CD4-positive, alpha-beta T cell (primary cell): ENCODE results near the gene MALAT1. TPM values are rescaled to one million over a fixed set of nuclear protein-coding genes. Genes with fewer than 3 reads are reported as not detected.
"Not testable (repeated sequence)": the region's sequence is repeated elsewhere in the genome, so short reads cannot be mapped to it uniquely, and the experiment has no call there.

Experiments
- ATAC-seq: fragments of 200-7000 bp; cut with Tn5 transposase; one replicate; pipeline ENCODE4 v1.10.0; 2022; ENCODE audit warnings: mild to moderate bottlenecking; ENCODE audit not compliant: poor library complexity
- CTCF ChIA-PET: fragments of 350-600 bp; sonication (Branson Sonifier 250); formaldehyde crosslinking; loops from one replicate; lab custom pipeline; 2021; ENCODE audit warnings: antibody characterized with exemption, inconsistent platforms; lab: Charles Lee
- POLR2A ChIA-PET: fragments of 350-600 bp; sonication (Branson Sonifier 250); formaldehyde crosslinking; loops from one replicate; lab custom pipeline; 2021; ENCODE audit warnings: antibody characterized with exemption, inconsistent platforms; lab: Charles Lee
- DNase-seq, 14 experiments: peaks; one replicate each; pipeline ENCODE4 v3.0.0-alpha.2; 2013 to 2020; ENCODE audit warnings: mixed read lengths in 2 of 14
- H3K27ac ChIP-seq, 2 donors: one replicate each; pipeline versions ENCODE4 v1.5.1 to v1.7.0; 2013; ENCODE audit warnings: low read length in 2 of 2, low read depth in 1 of 2, mild to moderate bottlenecking in 1 of 2
- H3K27me3 ChIP-seq, 2 experiments: 1 replicate in 1 of 2; 2 replicates in 1 of 2; pipeline versions ENCODE4 v1.6.1 to v1.7.0; 2013; ENCODE audit warnings: low read length in 2 of 2, control low read depth in 1 of 2, mild to moderate bottlenecking in 1 of 2, moderate library complexity in 1 of 2; ENCODE audit not compliant: insufficient read depth in 2 of 2, control insufficient read depth in 1 of 2
- H3K36me3 ChIP-seq: one replicate; pipeline ENCODE4 v1.6.1; 2013; ENCODE audit warnings: low read length, control low read depth; ENCODE audit not compliant: insufficient read depth
- H3K4me1 ChIP-seq: one replicate; pipeline ENCODE4 v1.6.1; 2013; ENCODE audit warnings: low read length, control low read depth; ENCODE audit not compliant: insufficient read depth
- H3K4me3 ChIP-seq: one replicate; pipeline ENCODE4 v1.5.1; 2013; ENCODE audit warnings: mild to moderate bottlenecking, low read length, moderate library complexity
- H3K9me3 ChIP-seq, 2 experiments: 1 replicate in 1 of 2; 2 replicates in 1 of 2; pipeline versions ENCODE4 v1.6.1 to v1.7.0; 2013; ENCODE audit warnings: low read length in 2 of 2, mild to moderate bottlenecking in 2 of 2, control low read depth in 1 of 2, moderate library complexity in 1 of 2; ENCODE audit not compliant: control insufficient read depth in 1 of 2, insufficient read depth in 1 of 2
- H3K27ac Mint-ChIP-seq: one replicate; pipeline ENCODE4 v1.8.0; 2020; ENCODE audit warnings: mixed read lengths
- H3K27me3 Mint-ChIP-seq: one replicate; pipeline ENCODE4 v1.8.0; 2021; ENCODE audit warnings: mixed read lengths
- H3K36me3 Mint-ChIP-seq: one replicate; pipeline ENCODE4 v1.8.0; 2021; ENCODE audit warnings: low read depth, mixed read lengths
- H3K4me1 Mint-ChIP-seq: one replicate; pipeline ENCODE4 v1.8.0; 2021; ENCODE audit warnings: low read depth, mixed read lengths
- H3K4me3 Mint-ChIP-seq: one replicate; pipeline ENCODE4 v1.8.0; 2020; ENCODE audit warnings: mild to moderate bottlenecking, mixed read lengths
- H3K9me3 Mint-ChIP-seq: one replicate; pipeline ENCODE4 v1.8.0; 2020; ENCODE audit warnings: mixed read lengths
- CTCF ChIP-seq: fragments of 200-600 bp; IDR thresholded peaks from one replicate; pipeline ENCODE4 v1.8.0; 2022; ENCODE audit warnings: antibody characterized with exemption, mild to moderate bottlenecking
- intact Hi-C, 2 experiments: fragments of 100-400 bp; cut with DNase I in 1 of 2; cut with micrococcal nuclease in 1 of 2; formaldehyde crosslinking; loops; one replicate each; pipeline versions ENCODE4 v1.15.1 to v1.9.0; 2023 to 2025; cut with DNase I, micrococcal nuclease
- total RNA-seq, 174 experiments: library from RNA in 2 of 174; stranded (reverse) in 2 of 174; gene quantifications; one replicate each; pipeline ENCODE4 v1.2.3 and lab custom pipeline; 2021 to 2026

Gene MALAT1
- total RNA-seq, 2 experiments from 2014 or later: 31,509 to 32,316 TPM

DNA sequence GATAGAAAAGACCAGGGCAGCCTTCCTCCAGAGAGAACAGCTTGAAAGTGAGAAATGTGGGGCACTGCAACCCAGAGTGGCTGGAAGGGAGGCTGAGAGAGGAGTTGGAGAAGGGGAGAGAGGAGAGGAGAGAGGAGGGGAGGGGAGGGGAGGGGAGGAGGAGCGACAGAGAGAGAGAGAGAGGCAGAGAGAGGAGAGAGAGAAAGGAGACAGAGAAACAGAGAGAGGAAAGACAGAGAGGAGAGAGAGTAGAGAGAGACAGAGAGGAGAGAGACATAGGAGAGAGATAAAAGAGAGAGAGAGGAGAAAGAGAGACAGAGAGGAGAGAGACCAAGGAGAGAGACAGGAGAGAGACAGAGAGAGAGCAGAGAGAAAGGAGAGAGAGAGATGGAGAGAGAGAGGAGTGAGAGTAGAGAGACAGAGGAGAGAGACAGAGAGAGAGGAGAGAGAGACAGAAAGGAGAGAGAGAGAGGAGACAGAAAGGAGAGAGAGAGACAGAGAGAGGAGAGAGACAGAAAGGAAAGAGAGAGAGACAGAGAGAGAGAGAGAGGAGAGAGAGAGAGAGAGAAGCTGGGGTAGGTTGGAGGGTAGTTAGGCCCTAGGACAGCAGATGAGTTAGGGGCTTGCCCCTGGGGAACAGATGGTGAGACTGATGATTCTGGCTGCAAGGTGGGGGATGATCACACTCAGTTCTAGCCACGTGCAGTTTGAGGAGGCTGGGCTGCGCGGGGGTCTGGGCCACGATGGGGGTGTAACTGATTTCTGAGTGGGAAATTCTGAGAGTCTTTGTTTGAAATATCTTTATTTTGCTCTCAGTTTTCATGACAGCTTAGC, 17.5 kb downstream of the MALAT1 start:
- Mint-ChIP-seq H3K9me3 (no peaks in the 10 kb centered on the region), H3K4me1 (peaks cover 11% of the 10 kb centered on the region), H3K27ac (peak overlapping the region; percentile 49), H3K36me3 (no peaks in the 10 kb centered on the region), H3K27me3 (no peaks in the 10 kb centered on the region), H3K4me3 (no peak overlapping the region)
- DNase-seq (no peak), ATAC-seq (peak; percentile 24)
- POLR2A ChIA-PET: interaction anchor here (0.7 to 3.6 kb wide), 2 partner anchors 12 to 18 kb away, joined by 3 to 18 read pairs; partner anchors contain the start of gene MALAT1
- Histone ChIP-seq H3K36me3 (no peaks in the 10 kb centered on the region), H3K4me3 (no peak overlapping the region), H3K27ac (no peak overlapping the region), H3K9me3 (no peaks in the 10 kb centered on the region), H3K27me3 (no peaks in the 10 kb centered on the region), H3K4me1 (peaks cover 5% of the 10 kb centered on the region)
- TF ChIP-seq CTCF: no peak
- intact Hi-C loops: loop anchor here in 1 of 2 experiments (10.0 kb wide), 1 partner anchor 292 kb away; no protein-coding TSS in a partner anchor
- CTCF ChIA-PET: no interaction called here

DNA sequence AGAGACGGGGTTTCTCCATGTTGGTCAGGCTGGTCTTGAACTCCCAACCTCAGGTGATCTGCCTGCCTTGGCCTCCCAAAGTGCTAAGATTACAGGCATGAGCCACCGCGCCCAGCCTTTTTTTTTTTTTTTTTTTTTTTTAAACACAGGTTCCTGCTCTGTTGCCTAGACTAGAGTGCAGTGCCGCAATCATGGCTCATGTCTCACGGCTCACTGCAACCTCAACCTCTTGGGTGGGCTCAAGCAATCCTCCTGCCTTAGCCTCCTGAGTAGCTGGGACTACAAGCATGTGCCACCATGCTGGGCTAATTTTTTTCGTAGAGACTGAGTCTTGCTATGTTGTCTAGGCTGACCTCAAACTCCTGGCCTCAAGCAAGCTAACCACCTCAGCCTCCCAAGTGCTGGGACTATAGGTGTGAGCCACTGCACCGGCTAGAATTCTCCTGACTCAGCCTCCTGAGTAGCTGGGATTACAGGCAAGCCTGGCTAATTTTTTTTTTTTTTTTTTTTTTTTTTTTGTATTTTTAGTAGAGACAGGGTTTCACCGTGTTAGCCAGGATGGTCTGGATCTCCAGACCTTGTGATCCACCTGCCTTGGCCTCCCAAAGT, 20.2 kb downstream of the MALAT1 start:
- intact Hi-C loops: loop anchor here in 1 of 2 experiments (10.0 kb wide), 1 partner anchor 294 kb away; no protein-coding TSS in a partner anchor
- not testable (repeated sequence) for H3K4me3 Mint-ChIP-seq, H3K27me3 ChIP-seq, H3K27ac Mint-ChIP-seq, H3K9me3 ChIP-seq, H3K4me3 ChIP-seq, H3K36me3 ChIP-seq, H3K36me3 Mint-ChIP-seq, H3K27me3 Mint-ChIP-seq, DNase-seq, H3K9me3 Mint-ChIP-seq, ATAC-seq, H3K27ac ChIP-seq
- CTCF ChIA-PET: interaction anchor here (0.7 kb wide), 1 partner anchor 202 kb away, joined by 3 read pairs; no protein-coding TSS in a partner anchor
- peaks cover 27% of the 10 kb centered on the region for H3K4me1 ChIP-seq
- POLR2A ChIA-PET: interaction anchor here (1.0 to 2.0 kb wide), 3 partner anchors 9 to 19 kb away, joined by 3 to 6 read pairs (median 5); no protein-coding TSS in a partner anchor
- H3K4me1 Mint-ChIP-seq: peaks cover 36% of the 10 kb centered on the region

GRCh38 chr11:65521777-65522521, 23.1 kb downstream of the MALAT1 start:
- intact Hi-C loops: loop anchor here (2.0 to 10.0 kb wide), 4 partner anchors 15 to 945 kb away; partner anchors contain the start of genes EHBP1L1 (in 1 of the 2), FAM89B (in 1 of the 2), PELI3 (in 1 of the 2) and TM7SF2 (in 1 of the 2)
- POLR2A ChIA-PET: interaction anchor here (1.5 to 1.7 kb wide), 2 partner anchors 17 to 24 kb away, joined by 4 to 10 read pairs; partner anchors contain the start of gene MALAT1
- Histone ChIP-seq H3K4me1 (peaks cover 45% of the 10 kb centered on the region), H3K27ac (peak overlapping the region; percentile 60 to 84), H3K4me3 (peak overlapping the region; percentile 47)
- H3K4me3 Mint-ChIP-seq: peak overlapping the region; percentile 84
- peak in 5 of 14 experiments; percentile 27 to 66 (median 59) for DNase-seq
- H3K9me3 ChIP-seq, ATAC-seq, H3K27me3 ChIP-seq, CTCF ChIA-PET, H3K36me3 ChIP-seq, H3K27me3 Mint-ChIP-seq, H3K9me3 Mint-ChIP-seq: not testable (repeated sequence)
- H3K36me3 Mint-ChIP-seq: peaks cover 11% of the 10 kb centered on the region
- H3K4me1 Mint-ChIP-seq: peaks cover 47% of the 10 kb centered on the region
- peak overlapping the region; percentile 91 for H3K27ac Mint-ChIP-seq

- Mint-ChIP-seq H3K27ac (peak overlapping the region; percentile 91), H3K36me3 (peaks cover 18% of the 10 kb centered on the region), H3K4me1 (peaks cover 49% of the 10 kb centered on the region), H3K4me3 (peak overlapping the region; percentile 84)
- Histone ChIP-seq H3K27ac (peak overlapping the region; percentile 60 to 84), H3K36me3 (peaks cover 12% of the 10 kb centered on the region), H3K4me3 (peak overlapping the region; percentile 47), H3K4me1 (peaks cover 51% of the 10 kb centered on the region)
- POLR2A ChIA-PET: interaction anchor here (0.6 to 4.1 kb wide), 5 partner anchors 23 to 93 kb away, joined by 3 to 106 read pairs (median 10); partner anchors contain the start of genes EHBP1L1, MALAT1 and PCNX3
- CTCF ChIA-PET, H3K27me3 ChIP-seq, H3K27me3 Mint-ChIP-seq, H3K9me3 Mint-ChIP-seq, H3K9me3 ChIP-seq: not testable (repeated sequence)
- intact Hi-C loops: loop anchor here (2.0 to 10.0 kb wide), 4 partner anchors 16 to 944 kb away; partner anchors contain the start of genes EHBP1L1 (in 1 of the 2), FAM89B (in 1 of the 2), PELI3 (in 1 of the 2) and TM7SF2 (in 1 of the 2)
- peak in 5 of 14 experiments; percentile 47 to 69 (median 67) for DNase-seq
- peak; percentile 45 for ATAC-seq
Measured at GRCh38 chr11:65522718-65523630, 24.1 kb downstream of the MALAT1 start.

- peak overlapping the region; percentile 91 for H3K27ac Mint-ChIP-seq
- peak overlapping the region; percentile 47 for H3K4me3 ChIP-seq
- H3K9me3 ChIP-seq, DNase-seq, CTCF ChIA-PET, H3K27me3 ChIP-seq, H3K27me3 Mint-ChIP-seq, H3K9me3 Mint-ChIP-seq: not testable (repeated sequence)
- ATAC-seq: peak; percentile 5
- H3K27ac ChIP-seq: peak overlapping the region; percentile 60 to 84
- peak overlapping the region; percentile 84 for H3K4me3 Mint-ChIP-seq
- peaks cover 14% of the 10 kb centered on the region for H3K36me3 ChIP-seq
- H3K36me3 Mint-ChIP-seq: peaks cover 22% of the 10 kb centered on the region
- POLR2A ChIA-PET: interaction anchor here (0.5 to 4.1 kb wide), 9 partner anchors 13 to 92 kb away, joined by 3 to 106 read pairs (median 7); partner anchors contain the start of genes EHBP1L1, FAM89B, MALAT1 and PCNX3
- H3K4me1 Mint-ChIP-seq: peaks cover 49% of the 10 kb centered on the region
- intact Hi-C loops: loop anchor here (2.0 to 10.0 kb wide), 4 partner anchors 17 to 944 kb away; partner anchors contain the start of genes EHBP1L1 (in 1 of the 2), FAM89B (in 1 of the 2), PELI3 (in 1 of the 2) and TM7SF2 (in 1 of the 2)
- peaks cover 51% of the 10 kb centered on the region for H3K4me1 ChIP-seq
Measured at GRCh38 chr11:65523631-65523968, 24.8 kb downstream of the MALAT1 start.
